HEK293 (cell line): ENCODE results near the gene ZCWPW1.

ENCODE experiments used
- CTCF ChIP-seq: fragments of 450-650 bp; formaldehyde crosslinking; IDR thresholded peaks from 2 replicates; pipeline ENCODE4 v1.5.1; 2016; ENCODE audit warnings: missing biosample characterization, missing genetic modification characterization
- INSM2 ChIP-seq: fragments of 450-650 bp; formaldehyde crosslinking; IDR thresholded peaks from 2 replicates; pipeline ENCODE4 v1.5.1; 2016; ENCODE audit warnings: missing biosample characterization, missing genetic modification characterization
- KLF9 ChIP-seq: fragments of 450-650 bp; formaldehyde crosslinking; IDR thresholded peaks from 2 replicates; pipeline ENCODE4 v1.5.1; 2016; ENCODE audit warnings: missing biosample characterization, missing genetic modification characterization, low read depth
- PATZ1 ChIP-seq: fragments of 450-650 bp; formaldehyde crosslinking; IDR thresholded peaks from 2 replicates; pipeline ENCODE4 v1.5.1; 2016; ENCODE audit warnings: missing biosample characterization, missing genetic modification characterization
- SALL2 ChIP-seq: fragments of 450-650 bp; formaldehyde crosslinking; IDR thresholded peaks from 2 replicates; pipeline ENCODE4 v1.5.0; 2017; ENCODE audit warnings: missing biosample characterization, mild to moderate bottlenecking, missing genetic modification characterization, borderline replicate concordance
- SP3 ChIP-seq: fragments of 450-650 bp; formaldehyde crosslinking; IDR thresholded peaks from 2 replicates; pipeline ENCODE4 v1.5.1; 2016; ENCODE audit warnings: missing biosample characterization, missing genetic modification characterization
- SP7 ChIP-seq: fragments of 450-650 bp; formaldehyde crosslinking; IDR thresholded peaks from 2 replicates; pipeline ENCODE4 v1.5.1; 2016; ENCODE audit warnings: missing biosample characterization, missing genetic modification characterization
- TCF7L2 ChIP-seq: IDR thresholded peaks from 2 replicates; pipeline ENCODE4 v1.6.1; 2011; ENCODE audit warnings: low read depth, mild to moderate bottlenecking, inconsistent platforms, low read length, moderate library complexity, borderline replicate concordance
- WT1 ChIP-seq: fragments of 450-650 bp; formaldehyde crosslinking; IDR thresholded peaks from 2 replicates; pipeline ENCODE4 v1.5.1; 2016; ENCODE audit warnings: missing biosample characterization, missing genetic modification characterization
- YY1 ChIP-seq: fragments of 450-650 bp; formaldehyde crosslinking; IDR thresholded peaks from 2 replicates; pipeline ENCODE4 v1.5.1; 2018; ENCODE audit warnings: missing biosample characterization, missing genetic modification characterization
- ZBTB10 ChIP-seq: fragments of 450-650 bp; formaldehyde crosslinking; IDR thresholded peaks from 2 replicates; pipeline ENCODE4 v1.5.1; 2016; ENCODE audit warnings: missing biosample characterization, missing genetic modification characterization
- ZBTB20 ChIP-seq: fragments of 450-650 bp; formaldehyde crosslinking; IDR thresholded peaks from 2 replicates; pipeline ENCODE4 v1.5.1; 2016; ENCODE audit warnings: missing biosample characterization, missing genetic modification characterization
- ZIC2 ChIP-seq: fragments of 450-650 bp; formaldehyde crosslinking; IDR thresholded peaks from 2 replicates; pipeline ENCODE4 v1.5.1; 2016; ENCODE audit warnings: missing biosample characterization, missing genetic modification characterization
- ZNF24 ChIP-seq: fragments of 450-650 bp; formaldehyde crosslinking; IDR thresholded peaks from 2 replicates; pipeline ENCODE4 v1.5.1; 2016; ENCODE audit warnings: missing biosample characterization, missing genetic modification characterization
- ZNF341 ChIP-seq: fragments of 450-650 bp; formaldehyde crosslinking; IDR thresholded peaks from 2 replicates; pipeline ENCODE4; 2016; ENCODE audit warnings: low read depth, missing biosample characterization, missing genetic modification characterization
- ZNF354C ChIP-seq: fragments of 450-650 bp; formaldehyde crosslinking; IDR thresholded peaks from 2 replicates; pipeline ENCODE4 v1.5.1; 2016; ENCODE audit warnings: missing biosample characterization, missing genetic modification characterization, low read depth, borderline replicate concordance
- ZNF423 ChIP-seq: fragments of 450-650 bp; formaldehyde crosslinking; IDR thresholded peaks from 2 replicates; pipeline ENCODE4 v1.5.1; 2016; ENCODE audit warnings: missing biosample characterization, missing genetic modification characterization
- ZNF558 ChIP-seq: fragments of 450-650 bp; formaldehyde crosslinking; IDR thresholded peaks from 2 replicates; pipeline ENCODE4 v1.5.1; 2016; ENCODE audit warnings: missing biosample characterization, missing genetic modification characterization
- ZNF600 ChIP-seq: fragments of 450-650 bp; formaldehyde crosslinking; IDR thresholded peaks from 2 replicates; pipeline ENCODE4 v1.5.1; 2016; ENCODE audit warnings: missing biosample characterization, missing genetic modification characterization
- ZNF629 ChIP-seq: fragments of 450-650 bp; formaldehyde crosslinking; IDR thresholded peaks from 2 replicates; pipeline ENCODE4 v1.5.1; 2017; ENCODE audit warnings: missing biosample characterization, missing genetic modification characterization
- ZNF768 ChIP-seq: fragments of 450-650 bp; formaldehyde crosslinking; IDR thresholded peaks from 2 replicates; pipeline ENCODE4 v1.5.1; 2018; ENCODE audit warnings: missing biosample characterization, mild to moderate bottlenecking, missing genetic modification characterization
- ZNF837 ChIP-seq: fragments of 450-650 bp; formaldehyde crosslinking; IDR thresholded peaks from 2 replicates; pipeline ENCODE4 v1.5.1; 2016; ENCODE audit warnings: missing biosample characterization, missing genetic modification characterization

ZCWPW1 gene

GRCh38 chr7:100435401-100436304 lies 7.2 kb upstream of the ZCWPW1 start (continued):
- TF ChIP-seq TCF7L2 (0 out of 2 replicates have a peak, but pooled peaks have one; percentile 17), KLF9 (tag by site-specific recombination) (peak; percentile 34), ZNF558 (tag by site-specific recombination) (no peak), PATZ1 (tag by site-specific recombination) (peak; percentile 32; the same call in 1 of the 2 replicates), ZBTB20 (tag by site-specific recombination) (peak; percentile 15; the same call in 1 of the 2 replicates), ZBTB10 (tag by site-specific recombination) (peak; percentile 85), ZNF341 (tag by site-specific recombination) (peak; percentile 71), ZNF768 (tag by site-specific recombination) (no peak), YY1 (tag by site-specific recombination) (0 out of 2 replicates have a peak, but pooled peaks have one; percentile 19), ZIC2 (tag by site-specific recombination) (peak; percentile 78), ZNF24 (tag by site-specific recombination) (0 out of 2 replicates have a peak, but pooled peaks have one; percentile 51), ZNF423 (tag by site-specific recombination) (peak; percentile 77), ZNF837 (tag by site-specific recombination) (peak; percentile 91), INSM2 (peak; percentile 16; the same call in 1 of the 2 replicates), SP7 (tag by site-specific recombination) (peak; percentile 16; the same call in 1 of the 2 replicates), CTCF (tag by site-specific recombination) (peak; percentile 39; the same call in 1 of the 2 replicates), ZNF600 (tag by site-specific recombination) (peak; percentile 97; the same call in 1 of the 2 replicates), ZNF629 (tag by site-specific recombination) (0 out of 2 replicates have a peak, but pooled peaks have one; percentile 22), SP3 (tag by site-specific recombination) (0 out of 2 replicates have a peak, but pooled peaks have one; percentile 14), SALL2 (no peak), ZNF354C (tag by site-specific recombination) (no peak), WT1 (0 out of 2 replicates have a peak, but pooled peaks have one; percentile 10)
- TF ChIP-seq, all 188 proteins: peak for 42
